Kidney (tissue), 14 donors: Measurements from ENCODE around the gene ADAM20. TPM values are rescaled to one million over a fixed set of nuclear protein-coding genes. Genes with fewer than 3 reads are reported as not detected.
"Not testable (repeated sequence)": the region's sequence is repeated elsewhere in the genome, so short reads cannot be mapped to it uniquely, and the experiment has no call there.

Experiments used
- DNase-seq, 5 donors: peaks; one replicate each; pipeline ENCODE4 v3.0.0-alpha.2; 2013 to 2020
- FAIRE-seq: peaks from 2 replicates; lab custom pipeline; 2012; peaks lifted over from hg19 to GRCh38; lab: Jason Lieb, UNC
- H3K27ac ChIP-seq, 2 donors: one replicate each; pipeline ENCODE4 v1.7.0; 2013; ENCODE audit warnings: low read depth in 2 of 2, low read length in 2 of 2, inconsistent platforms in 1 of 2
- H3K27me3 ChIP-seq: one replicate; pipeline ENCODE4 v1.7.1; 2013; ENCODE audit warnings: low read length, inconsistent platforms; ENCODE audit not compliant: control insufficient read depth, insufficient read depth
- H3K36me3 ChIP-seq, 3 donors: one replicate each; pipeline versions ENCODE4 v1.7.0 to v1.7.1; 2013; ENCODE audit warnings: low read length in 3 of 3, control low read depth in 1 of 3, inconsistent platforms in 1 of 3; ENCODE audit not compliant: insufficient read depth in 3 of 3, control insufficient read depth in 2 of 3
- H3K4me1 ChIP-seq, 3 donors: one replicate each; pipeline versions ENCODE4 v1.7.0 to v1.7.1; 2013; ENCODE audit warnings: low read length in 3 of 3, inconsistent platforms in 1 of 3, low read depth in 1 of 3; ENCODE audit not compliant: control insufficient read depth in 2 of 3, insufficient read depth in 2 of 3
- H3K4me3 ChIP-seq, 3 donors: one replicate each; pipeline versions ENCODE4 v1.7.0 to v1.8.1; 2013; ENCODE audit warnings: low read length in 3 of 3, control low read depth in 1 of 3, inconsistent platforms in 1 of 3
- H3K9ac ChIP-seq, 3 donors: one replicate each; pipeline versions ENCODE4 v1.7.0 to v1.7.1; 2013; ENCODE audit warnings: low read length in 3 of 3, control low read depth in 1 of 3, inconsistent platforms in 1 of 3
- H3K9me3 ChIP-seq, 3 donors: one replicate each; pipeline versions ENCODE4 v1.7.0 to v1.7.1; 2013; ENCODE audit warnings: low read length in 3 of 3, control low read depth in 1 of 3, inconsistent platforms in 1 of 3; ENCODE audit not compliant: control insufficient read depth in 2 of 3, insufficient read depth in 1 of 3
- CTCF ChIP-seq: IDR thresholded peaks from 3 replicates; pipeline ENCODE4 v1.5.1; 2012; ENCODE audit warnings: mild to moderate bottlenecking, moderate library complexity, borderline replicate concordance; ENCODE audit not compliant: insufficient read depth; ENCODE audit errors: extremely low read depth
- intact Hi-C: fragments of 100-400 bp; cut with DNase I; formaldehyde crosslinking; loops from one replicate; pipeline ENCODE4 v1.11.1; 2022
- polyA plus RNA-seq: library from polyadenylated mRNA; stranded (reverse); fragments of 350-450 nt; fragmentation: Illumina TruSeq; extraction: RNeasy Lipid Tissue Mini Kit (QIAGEN cat#74804); gene quantifications from one replicate; pipeline ENCODE4 v1.2.3, GENCODE V29; 2014; ENCODE audit warnings: low read depth, low replicate concordance; ENCODE audit not compliant: insufficient read depth
- total RNA-seq: library from RNA; stranded (reverse); fragmentation: NEBNext Ultra II Directional; extraction: Animal tissue kit (Norgen Biotek cat#: 25700); gene quantifications from one replicate; pipeline ENCODE4 v1.2.1, GENCODE V29; 2021
- donor health status: control.
- donor health status: control.
- donor health status: control.
- donor health status: control.
- donor health status: control.
- donor health status: DM: yes; HTN: yes; CAD: no.
- donor health status: Normal renal cell carcinoma (clear cell type).

ADAM20 gene
- total and polyA plus RNA-seq, 2 donors from 2014 or later: 1.2 TPM; not detected in 1

DNA sequence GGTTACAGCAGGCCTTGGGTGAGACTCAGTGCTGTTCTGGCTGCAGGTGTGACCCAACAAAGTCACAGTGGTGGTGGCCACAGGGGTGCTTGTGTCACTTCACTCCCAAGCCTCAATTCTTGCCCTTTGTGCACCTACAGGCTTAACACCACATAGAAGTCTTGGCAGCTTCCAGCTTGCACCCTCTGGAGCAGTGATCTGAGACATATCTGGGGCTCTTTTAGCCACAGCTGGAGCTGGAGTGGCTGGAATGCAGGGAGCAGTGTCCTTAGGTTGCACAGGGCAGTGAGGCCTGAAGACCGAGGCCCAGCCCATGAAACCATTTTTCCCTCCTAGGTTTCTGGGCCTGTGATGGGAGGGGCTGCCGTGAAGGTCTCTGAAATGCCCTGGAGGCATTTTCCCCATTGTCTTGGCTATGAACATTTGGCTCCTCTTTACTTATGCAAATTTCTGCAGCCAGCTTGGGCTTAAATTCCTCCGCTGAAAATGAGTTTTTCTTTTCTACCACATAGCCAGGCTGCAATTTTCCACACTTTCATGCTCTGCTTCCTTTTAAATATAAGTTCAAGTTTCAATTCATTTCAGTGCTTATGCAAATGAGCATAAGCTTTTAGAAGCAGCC lies 45.1 kb downstream of the ADAM20 start:
- Histone ChIP-seq H3K27me3 (no peaks in the 10 kb centered on the region), H3K9me3 (peaks cover 0 to 13% (median 2%) of the 10 kb centered on the region in 3 donors), H3K36me3 (no peaks in the 10 kb centered on the region), H3K27ac (no peak overlapping the region), H3K9ac (no peak overlapping the region), H3K4me3 (no peak overlapping the region), H3K4me1 (no peaks in the 10 kb centered on the region)
- intact Hi-C loops: no loop called here
- TF ChIP-seq CTCF: no peak
- no peak for DNase-seq
- FAIRE-seq: no peak

- H3K9ac ChIP-seq, H3K27ac ChIP-seq, FAIRE-seq, H3K9me3 ChIP-seq, DNase-seq, H3K4me3 ChIP-seq, H3K4me1 ChIP-seq, H3K36me3 ChIP-seq, H3K27me3 ChIP-seq, intact Hi-C loops: not testable (repeated sequence)
Observed at GRCh38 chr14:70477356-70478105, 57.3 kb downstream of the ADAM20 start.

DNA sequence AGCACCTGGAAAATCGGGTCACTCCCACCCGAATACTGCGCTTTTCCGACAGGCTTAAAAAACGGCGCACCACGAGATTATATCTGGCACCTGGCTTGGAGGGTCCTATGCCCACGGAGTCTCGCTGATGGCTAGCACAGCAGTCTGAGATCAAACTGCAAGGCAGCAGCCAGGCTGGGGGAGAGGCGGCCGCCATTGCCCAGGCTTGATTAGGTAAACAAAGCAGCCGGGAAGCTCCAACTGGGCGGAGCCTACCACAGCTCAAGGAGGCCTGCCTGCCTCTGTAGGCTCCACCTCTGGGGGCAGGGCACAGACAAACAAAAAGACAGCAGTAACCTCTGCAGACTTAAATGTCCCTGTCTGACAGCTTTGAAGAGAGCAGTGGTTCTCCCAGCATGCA lies 59.3 kb downstream of the ADAM20 start:
- H3K9me3 ChIP-seq, H3K4me1 ChIP-seq, DNase-seq, intact Hi-C loops, H3K4me3 ChIP-seq, FAIRE-seq, H3K9ac ChIP-seq, H3K27me3 ChIP-seq, H3K27ac ChIP-seq, H3K36me3 ChIP-seq: not testable (repeated sequence)

GRCh38 chr14:70473825-70474224 lies 61.0 kb downstream of the ADAM20 start:
- Histone ChIP-seq H3K27me3 (no peaks in the 10 kb centered on the region), H3K27ac (no peak overlapping the region), H3K36me3 (no peaks in the 10 kb centered on the region), H3K4me1 (no peaks in the 10 kb centered on the region), H3K9ac (no peak overlapping the region), H3K4me3 (no peak overlapping the region), H3K9me3 (no peaks in the 10 kb centered on the region)
- no peak for FAIRE-seq
- intact Hi-C loops: no loop called here
- no peak for TF ChIP-seq CTCF
- DNase-seq: no peak

Other genes with a start within 250 kb of the ADAM20 start
- gene COX16, start 175.3 kb downstream of the ADAM20 start, total RNA-seq: 33.0 TPM
- gene COX16, start 175.3 kb downstream of the ADAM20 start, polyA plus RNA-seq: 104 TPM
- gene SYNJ2BP, start 117.9 kb downstream of the ADAM20 start, total RNA-seq: 48.3 TPM
- 29.9 TPM for gene SYNJ2BP, start 117.9 kb downstream of the ADAM20 start, polyA plus RNA-seq
- 0.13 TPM for gene ADAM21, start 82.8 kb downstream of the ADAM20 start, total RNA-seq
- 0.28 TPM for gene ADAM21, start 82.8 kb downstream of the ADAM20 start, polyA plus RNA-seq
- 33.0 TPM for gene MED6, start 65.7 kb upstream of the ADAM20 start, total RNA-seq
- 12.2 TPM for gene MED6, start 65.7 kb upstream of the ADAM20 start, polyA plus RNA-seq
- 5.2 TPM for gene TTC9, start 106.9 kb upstream of the ADAM20 start, total RNA-seq
- gene TTC9, start 106.9 kb upstream of the ADAM20 start, polyA plus RNA-seq: 2.6 TPM